GM23338 (cell line): ENCODE results near the gene EEPD1. TPM values are rescaled to one million over a fixed set of nuclear protein-coding genes. Genes with fewer than 3 reads are reported as not detected.

Source experiments
- ATAC-seq: fragments of 200-7000 bp; cut with Tn5 transposase; 3 replicates; pipeline ENCODE4 v1.9.1; 2020
- DNase-seq: peaks from one replicate; pipeline ENCODE4 v3.0.0-alpha.2; 2015; ENCODE audit warnings: low spot score
- H2AFZ ChIP-seq: fragments of 200-600 bp; sonication (generic); 2 replicates; pipeline ENCODE4 v1.8.0; 2016; ENCODE audit warnings: antibody characterized with exemption, mild to moderate bottlenecking, moderate library complexity
- H3F3A ChIP-seq: fragments of 200-600 bp; sonication (generic); replicated peaks from 2 replicates; pipeline ENCODE4 v1.8.0; 2017; ENCODE audit warnings: antibody characterized with exemption, mixed run types, low read depth
- H3K27ac ChIP-seq: fragments of 200-600 bp; sonication (generic); 2 replicates; pipeline ENCODE4 v1.6.1; 2016; ENCODE audit warnings: low read depth
- H3K27me3 ChIP-seq: fragments of 200-600 bp; sonication (generic); 2 replicates; pipeline ENCODE4 v1.8.0; 2016; ENCODE audit warnings: mild to moderate bottlenecking, mixed run types, moderate library complexity; ENCODE audit not compliant: insufficient read depth
- H3K36me3 ChIP-seq: fragments of 200-600 bp; sonication (generic); 2 replicates; pipeline ENCODE4 v1.8.0; 2016; ENCODE audit warnings: mild to moderate bottlenecking; ENCODE audit not compliant: insufficient read depth
- H3K4me1 ChIP-seq: fragments of 200-600 bp; sonication (generic); 2 replicates; pipeline ENCODE4 v1.8.0; 2016; ENCODE audit warnings: mild to moderate bottlenecking, moderate library complexity; ENCODE audit not compliant: insufficient read depth
- H3K4me2 ChIP-seq: fragments of 200-600 bp; sonication (generic); 2 replicates; pipeline ENCODE4 v1.7.1; 2017; ENCODE audit warnings: mixed run types
- H3K4me3 ChIP-seq: fragments of 200-600 bp; sonication (generic); 2 replicates; pipeline ENCODE4 v1.6.1; 2016; ENCODE audit warnings: mixed run types
- H3K79me2 ChIP-seq: fragments of 200-600 bp; sonication (generic); replicated peaks from 2 replicates; pipeline ENCODE4 v1.8.0; 2017; ENCODE audit warnings: mild to moderate bottlenecking; ENCODE audit not compliant: insufficient read depth
- H3K9me2 ChIP-seq: fragments of 200-600 bp; sonication (generic); 2 replicates; pipeline ENCODE4 v1.8.0; 2017; ENCODE audit not compliant: insufficient read depth
- H4K20me1 ChIP-seq: fragments of 200-600 bp; sonication (generic); replicated peaks from 2 replicates; pipeline ENCODE4 v1.8.0; 2017; ENCODE audit warnings: mild to moderate bottlenecking; ENCODE audit not compliant: insufficient read depth
- H3K27ac Mint-ChIP-seq: 2 replicates; pipeline ENCODE4 v1.8.0; 2020; ENCODE audit warnings: inconsistent platforms, mild to moderate bottlenecking, moderate library complexity, mixed read lengths
- H3K27me3 Mint-ChIP-seq: 3 replicates; pipeline ENCODE4 v1.8.0; 2022; ENCODE audit warnings: low read depth, mild to moderate bottlenecking, moderate library complexity, mixed read lengths, inconsistent platforms; ENCODE audit not compliant: insufficient read depth, poor library complexity
- H3K36me3 Mint-ChIP-seq: 3 replicates; pipeline ENCODE4 v1.8.0; 2021; ENCODE audit warnings: low read depth, mild to moderate bottlenecking, inconsistent platforms, moderate library complexity, mixed read lengths
- H3K4me1 Mint-ChIP-seq: 3 replicates; pipeline ENCODE4 v1.8.0; 2020; ENCODE audit warnings: mild to moderate bottlenecking, inconsistent platforms, mixed read lengths
- H3K4me3 Mint-ChIP-seq: 3 replicates; pipeline ENCODE4 v1.8.0; 2021; ENCODE audit warnings: moderate library complexity, mild to moderate bottlenecking, inconsistent platforms, mixed read lengths
- H3K9me3 Mint-ChIP-seq: 3 replicates; pipeline ENCODE4 v1.8.0; 2020; ENCODE audit warnings: moderate library complexity, mild to moderate bottlenecking, inconsistent platforms, mixed read lengths
- CREB1 ChIP-seq: fragments of 250-450 bp; sonication (Bioruptor Pico); IDR thresholded peaks from 2 replicates; pipeline ENCODE4 v1.5.0; 2020; ENCODE audit warnings: low read depth, mild to moderate bottlenecking, moderate library complexity
- CTCF ChIP-seq, 2 experiments: fragments of 200-600 bp in 1 of 2; sonication (generic) in 1 of 2; conservative IDR thresholded peaks; 2 replicates each; pipeline versions ENCODE4 v1.5.1 to v1.6.1; 2016 to 2017; ENCODE audit warnings: antibody characterized with exemption in 2 of 2, low read depth in 2 of 2, mild to moderate bottlenecking in 2 of 2, moderate library complexity in 1 of 2
- EZH2 ChIP-seq: fragments of 200-600 bp; sonication (generic); IDR thresholded peaks from one replicate; pipeline ENCODE4 v1.8.0; 2017; ENCODE audit warnings: antibody characterized with exemption, mild to moderate bottlenecking, low read depth; ENCODE audit not compliant: unreplicated experiment
- JUNB ChIP-seq: IDR thresholded peaks from one replicate; pipeline ENCODE4 v1.6.1; 2016; ENCODE audit warnings: antibody characterized with exemption; ENCODE audit not compliant: unreplicated experiment
- POLR2AphosphoS5 ChIP-seq: IDR thresholded peaks from 2 replicates; pipeline ENCODE4 v1.6.1; 2016; ENCODE audit warnings: antibody characterized with exemption, low read depth
- STAT1 ChIP-seq: IDR thresholded peaks from one replicate; pipeline ENCODE4 v1.6.1; 2016; ENCODE audit warnings: antibody characterized with exemption; ENCODE audit not compliant: unreplicated experiment
- ZNF462 ChIP-seq: fragments of 250-450 bp; sonication (Bioruptor Pico); IDR thresholded peaks from 2 replicates; pipeline ENCODE4 v1.5.0; 2020; ENCODE audit warnings: mild to moderate bottlenecking, moderate library complexity
- polyA plus RNA-seq: library from polyadenylated mRNA; unstranded; fragments of >200 nt; fragmentation: Nextera tagmentation; extraction: Ambion mirVana; gene quantifications from 2 replicates; pipeline ENCODE4 v1.2.1, GENCODE V29; 2016
- total RNA-seq: library from RNA; depleted of rRNA; stranded (reverse); fragments of >200 nt; shearing (Covaris generic); gene quantifications from 2 replicates; pipeline ENCODE4 v1.2.3, GENCODE V29; 2014

The EEPD1 gene
- total and polyA plus RNA-seq, 2 experiments from 2014 or later: 4.1 to 17.1 TPM

- Mint-ChIP-seq H3K4me1 (peaks cover 6% of the 10 kb centered on the region; the same call in 2 of the 3 replicates), H3K36me3 (no peaks in the 10 kb centered on the region), H3K27ac (no peak overlapping the region), H3K27me3 (no peaks in the 10 kb centered on the region), H3K9me3 (peaks cover 3% of the 10 kb centered on the region; the same call in 1 of the 3 replicates), H3K4me3 (no peak overlapping the region)
- no peak overlapping the region for H3K4me2 ChIP-seq
- no peaks in the 10 kb centered on the region for H3F3A ChIP-seq
- DNase-seq (no peak), ATAC-seq (no peak)
- TF ChIP-seq STAT1 (no peak), JUNB (no peak), EZH2 (no peak), CREB1 (CRISPR knock-in tag) (no peak), CTCF (conservative IDR thresholded peaks at IDR 0.05; ENCODE audit: low read depth in 2 of 2) (no peak), POLR2AphosphoS5 (no peak), ZNF462 (CRISPR knock-in tag) (no peak)
- no peak overlapping the region for H3K4me3 ChIP-seq
- H3K79me2 ChIP-seq: no peaks in the 10 kb centered on the region
- no peaks in the 10 kb centered on the region for H3K27me3 ChIP-seq
- H3K9me2 ChIP-seq: no peaks in the 10 kb centered on the region
- H4K20me1 ChIP-seq: no peaks in the 10 kb centered on the region
- peaks cover 5% of the 10 kb centered on the region for H3K4me1 ChIP-seq
- no peak overlapping the region for H2AFZ ChIP-seq
- H3K36me3 ChIP-seq: no peaks in the 10 kb centered on the region
- H3K27ac ChIP-seq: no peak overlapping the region
These were observed 191.6 kb downstream of the EEPD1 start for GRCh38 chr7:36344622-36345021.
